Keratinocyte (primary cell): ENCODE data around the gene CREB3L1. TPM values are rescaled to one million over a fixed set of nuclear protein-coding genes. Genes with fewer than 3 reads are reported as not detected.

Source experiments
- DNase-seq: peaks from one replicate; pipeline ENCODE4 v3.0.0-alpha.2; 2011; ENCODE audit warnings: low read depth, missing footprints, low spot score
- FAIRE-seq: peaks from 2 replicates; lab custom pipeline; 2011; peaks lifted over from hg19 to GRCh38; lab: Jason Lieb, UNC
- H2AFZ ChIP-seq: 2 replicates; pipeline ENCODE4 v1.6.0; 2012; ENCODE audit warnings: low read length, control low read depth, inconsistent platforms; ENCODE audit not compliant: control insufficient read depth
- H3K27ac ChIP-seq: 2 replicates; pipeline ENCODE4 v1.5.1; 2011; ENCODE audit warnings: low read length; ENCODE audit not compliant: control insufficient read depth, insufficient read depth
- H3K27me3 ChIP-seq: 3 replicates; pipeline ENCODE4 v1.6.0; 2011; ENCODE audit warnings: low read length; ENCODE audit not compliant: control insufficient read depth, insufficient read depth; ENCODE audit errors: extremely low read depth
- H3K36me3 ChIP-seq, 2 experiments: 2 replicates in 1 of 2; 3 replicates in 1 of 2; pipeline ENCODE4 v1.5.1; 2011; ENCODE audit warnings: low read length in 2 of 2, mild to moderate bottlenecking in 1 of 2; ENCODE audit not compliant: control insufficient read depth in 2 of 2, insufficient read depth in 2 of 2; ENCODE audit errors: extremely low read depth in 1 of 2
- H3K4me1 ChIP-seq: 3 replicates; pipeline ENCODE4 v1.5.1; 2011; ENCODE audit warnings: low read length; ENCODE audit not compliant: control insufficient read depth, insufficient read depth; ENCODE audit errors: extremely low read depth
- H3K4me2 ChIP-seq: 3 replicates; pipeline ENCODE4 v1.6.0; 2011; ENCODE audit warnings: low read depth, low read length; ENCODE audit not compliant: control insufficient read depth, insufficient read depth; ENCODE audit errors: extremely low read depth
- H3K4me3 ChIP-seq, 3 experiments: fragments of 200-600 bp in 1 of 3; sonication (generic) in 1 of 3; 2 replicates in 2 of 3; 3 replicates in 1 of 3; pipeline ENCODE4 v1.5.1; 2011 to 2016; ENCODE audit warnings: low read length in 3 of 3, mild to moderate bottlenecking in 3 of 3, control low read depth in 2 of 3, inconsistent platforms in 1 of 3, low read depth in 1 of 3, mixed read lengths in 1 of 3, mixed run types in 1 of 3, moderate library complexity in 1 of 3; ENCODE audit not compliant: control insufficient read depth in 2 of 3, insufficient read depth in 2 of 3; ENCODE audit errors: extremely low read depth in 1 of 3
- H3K79me2 ChIP-seq: 2 replicates; pipeline ENCODE4 v1.6.0; 2012; ENCODE audit warnings: low read length; ENCODE audit not compliant: control insufficient read depth, insufficient read depth
- H3K9ac ChIP-seq: 3 replicates; pipeline ENCODE4 v1.6.0; 2011; ENCODE audit warnings: low read length; ENCODE audit not compliant: control insufficient read depth, insufficient read depth; ENCODE audit errors: extremely low read depth
- H3K9me1 ChIP-seq: 3 replicates; pipeline ENCODE4 v1.6.0; 2011; ENCODE audit warnings: low read length; ENCODE audit not compliant: control insufficient read depth, insufficient read depth; ENCODE audit errors: extremely low read depth
- H3K9me3 ChIP-seq: 2 replicates; pipeline ENCODE4 v1.5.1; 2012; ENCODE audit warnings: low read depth, low read length; ENCODE audit not compliant: control insufficient read depth
- H4K20me1 ChIP-seq: 3 replicates; pipeline ENCODE4 v1.6.0; 2011; ENCODE audit warnings: low read length; ENCODE audit not compliant: control insufficient read depth, insufficient read depth; ENCODE audit errors: extremely low read depth
- CTCF ChIP-seq, 3 experiments: IDR thresholded peaks in 1 of 3; conservative IDR thresholded peaks in 1 of 3; optimal IDR thresholded peaks in 1 of 3; 2 replicates in 2 of 3; 3 replicates in 1 of 3; pipeline versions ENCODE3 to v1.5.1; 2011; ENCODE audit warnings: low read length in 3 of 3, mild to moderate bottlenecking in 3 of 3, moderate library complexity in 2 of 3, control low read depth in 1 of 3, inconsistent platforms in 1 of 3; ENCODE audit not compliant: insufficient read depth in 2 of 3; ENCODE audit errors: extremely low read depth in 1 of 3
- EZH2 ChIP-seq: IDR thresholded peaks from one replicate; pipeline ENCODE4 v1.6.1; 2012; ENCODE audit warnings: inconsistent platforms, mild to moderate bottlenecking, low read length, moderate library complexity
- dilution Hi-C: fragments of 300-500 bp; cut with MboI; formaldehyde crosslinking; loops from one replicate; pipeline ENCODE4 v1.7.0; 2020; ENCODE audit warnings: low sequenced_read_pairs; ENCODE audit not compliant: extremely low pct_ligation_motif_present
- polyA plus RNA-seq, 5 experiments: library from polyadenylated mRNA; depleted of rRNA in 3 of 5; stranded (reverse) in 3 of 5; stranded (forward) in 1 of 5; unstranded in 1 of 5; fragments of >200 nt; gene quantifications; 1 replicate in 1 of 5; 2 replicates in 3 of 5; 3 replicates in 1 of 5; pipeline versions ENCODE4 v1.2.1 to v1.2.3, GENCODE V29; 2011 to 2012; ENCODE audit warnings: missing spikeins in 2 of 5, low read depth in 1 of 5, low replicate concordance in 1 of 5

CREB3L1 gene
- polyA plus RNA-seq, 1 donor (not counting 4 experiments of a cell fraction or from before 2014, with no cell fraction given) = not detected

GRCh38 chr11:46315783-46316563, 38.5 kb downstream of the CREB3L1 start:
- no peaks in the 10 kb centered on the region for H3K36me3 ChIP-seq
- peaks cover 3% of the 10 kb centered on the region for H3K27me3 ChIP-seq
- no peak for TF ChIP-seq CTCF (optimal IDR thresholded peaks at IDR 0.05 in 1 of 3, IDR thresholded peaks at IDR 0.05 in 1 of 3, conservative IDR thresholded peaks at IDR 0.05 in 1 of 3; ENCODE audit: extremely low read depth in 1 of 3, insufficient read depth in 2 of 3, low read length in 3 of 3)
- no peak for TF ChIP-seq EZH2
- H3K9ac ChIP-seq = no peak overlapping the region
- no peaks in the 10 kb centered on the region for H3K79me2 ChIP-seq
- no peak overlapping the region for H3K27ac ChIP-seq
- no peaks in the 10 kb centered on the region for H4K20me1 ChIP-seq
- dilution Hi-C loops = no loop called here
- no peak overlapping the region for H2AFZ ChIP-seq
- no peaks in the 10 kb centered on the region for H3K4me1 ChIP-seq
- H3K9me1 ChIP-seq = no peaks in the 10 kb centered on the region
- FAIRE-seq (no peak), DNase-seq (no peak)
- no peaks in the 10 kb centered on the region for H3K9me3 ChIP-seq
- H3K4me3 ChIP-seq = no peak overlapping the region
- no peak overlapping the region for H3K4me2 ChIP-seq

GRCh38 chr11:46319074-46319453, 41.6 kb downstream of the CREB3L1 start:
- Histone ChIP-seq H3K4me2 (no peak overlapping the region), H3K9me1 (no peaks in the 10 kb centered on the region), H3K4me3 (no peak overlapping the region), H3K9ac (no peak overlapping the region), H3K4me1 (no peaks in the 10 kb centered on the region), H4K20me1 (no peaks in the 10 kb centered on the region), H3K9me3 (no peaks in the 10 kb centered on the region), H3K79me2 (no peaks in the 10 kb centered on the region), H3K36me3 (no peaks in the 10 kb centered on the region), H3K27me3 (peaks cover 3% of the 10 kb centered on the region), H3K27ac (no peak overlapping the region), H2AFZ (no peak overlapping the region)
- TF ChIP-seq CTCF (optimal IDR thresholded peaks at IDR 0.05 in 1 of 3, IDR thresholded peaks at IDR 0.05 in 1 of 3, conservative IDR thresholded peaks at IDR 0.05 in 1 of 3; ENCODE audit: extremely low read depth in 1 of 3, insufficient read depth in 2 of 3, low read length in 3 of 3) (no peak), EZH2 (no peak)
- DNase-seq = no peak
- dilution Hi-C loops = no loop called here
- FAIRE-seq = no peak
